Choroid plexus epithelial cell (primary cell): Measurements from ENCODE around the gene FKRP.
A peak's percentile ranks its signal among the peaks of the same experiment; 100 is the strongest.

Experiments
- DNase-seq: peaks from one replicate; pipeline ENCODE4 v3.0.0-alpha.2; 2010; ENCODE audit warnings: low read depth
- H3K4me3 ChIP-seq: 2 replicates; pipeline ENCODE4 v1.5.1; 2011; ENCODE audit warnings: low read depth, mild to moderate bottlenecking, control low read depth, low read length, moderate library complexity
- CTCF ChIP-seq: conservative IDR thresholded peaks from 2 replicates; pipeline ENCODE4 v1.5.1; 2011; ENCODE audit warnings: low read depth, mild to moderate bottlenecking, control low read depth, inconsistent platforms, low read length, moderate library complexity

FKRP gene

GRCh38 chr19:46739290-46739771 lies 6.5 kb upstream of the FKRP start:
- H3K4me3 ChIP-seq, result no peak overlapping the region
- DNase-seq, result no peak
- TF ChIP-seq CTCF, result no peak

GRCh38 chr19:46741447-46741846 lies 4.4 kb upstream of the FKRP start:
- DNase-seq, result no peak
- no peak overlapping the region for H3K4me3 ChIP-seq
- TF ChIP-seq CTCF, result no peak

DNA sequence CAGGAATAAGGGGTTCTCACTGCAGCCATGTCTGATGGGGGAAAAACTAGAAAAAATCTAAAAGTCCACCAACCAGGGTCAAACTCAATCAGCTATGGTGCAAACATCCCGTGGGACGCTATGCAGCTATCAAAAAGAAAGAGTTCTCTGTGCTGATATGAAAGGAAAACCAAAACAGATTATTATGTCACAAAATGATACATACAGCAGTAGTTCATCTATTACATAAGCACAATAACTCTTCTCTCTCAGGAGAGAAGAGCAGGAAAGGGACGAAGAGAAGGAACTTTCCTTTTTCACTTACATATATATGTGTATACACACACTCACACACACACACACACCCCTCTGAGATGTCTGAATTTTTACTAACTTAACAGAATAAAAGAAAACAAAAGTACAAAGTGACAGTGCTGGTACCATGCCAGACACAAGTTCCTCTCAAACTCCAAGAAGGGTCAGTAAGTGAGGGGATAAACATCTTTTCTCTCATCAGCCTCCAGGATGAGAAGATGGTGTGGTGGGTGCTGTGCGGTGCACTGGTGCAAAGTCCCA lies 2.9 kb upstream of the FKRP start:
- no peak for TF ChIP-seq CTCF
- no peak overlapping the region for H3K4me3 ChIP-seq
- DNase-seq, result no peak

DNA sequence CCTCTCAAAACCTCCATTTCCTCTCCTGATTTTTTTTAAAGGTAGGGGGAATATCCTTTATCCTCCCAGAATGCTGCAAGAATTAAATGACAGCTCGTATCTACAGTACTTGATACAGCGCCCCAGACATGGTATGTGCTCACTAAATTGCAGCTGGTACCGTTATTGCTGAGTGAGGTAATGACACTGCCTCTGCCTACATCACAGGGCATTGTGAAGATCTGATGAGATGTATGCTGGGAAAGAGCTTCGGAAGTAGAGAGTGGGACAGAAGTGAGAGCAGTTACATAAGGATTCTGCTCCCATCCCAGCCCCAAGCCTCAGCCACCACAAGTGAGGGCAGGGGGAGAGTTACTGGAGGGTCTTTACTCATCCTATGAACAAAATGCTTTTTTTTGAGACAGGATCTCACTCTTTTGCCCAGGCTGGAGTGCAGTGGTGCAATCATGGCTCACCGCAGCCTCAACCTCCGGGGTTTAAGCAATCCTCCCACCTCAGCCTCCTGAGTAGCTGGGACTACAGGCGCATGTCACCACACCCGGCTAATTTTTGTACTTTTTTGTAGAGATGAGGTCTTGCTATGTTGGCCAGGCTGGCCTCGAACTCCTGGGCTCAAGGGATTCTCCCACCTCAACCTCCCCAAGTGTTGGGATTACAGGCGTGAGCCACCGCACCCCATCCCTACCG lies 1.7 kb upstream of the FKRP start:
- no peak for TF ChIP-seq CTCF
- DNase-seq, result no peak
- H3K4me3 ChIP-seq, result peak overlapping the region; percentile 20

- no peak for TF ChIP-seq CTCF
- DNase-seq, result no peak
- peak overlapping the region; percentile 83 for H3K4me3 ChIP-seq
These were observed 827 bp upstream of the FKRP start for GRCh38 chr19:46745030-46745429.

- no peak for DNase-seq
- no peak for TF ChIP-seq CTCF
- H3K4me3 ChIP-seq, result peak within 1 kb of the TSS; percentile 83
These were observed 612 bp downstream of the FKRP start, which contains the start of gene STRN4 for GRCh38 chr19:46746281-46747057. Gene STRN4, minus strand, starts transcription at chr19:46746450. Its CDS starts 20 bp downstream, at chr19:46746430.
